ENCODE data around the gene CHMP1B.

Gene CHMP1B

DNA sequence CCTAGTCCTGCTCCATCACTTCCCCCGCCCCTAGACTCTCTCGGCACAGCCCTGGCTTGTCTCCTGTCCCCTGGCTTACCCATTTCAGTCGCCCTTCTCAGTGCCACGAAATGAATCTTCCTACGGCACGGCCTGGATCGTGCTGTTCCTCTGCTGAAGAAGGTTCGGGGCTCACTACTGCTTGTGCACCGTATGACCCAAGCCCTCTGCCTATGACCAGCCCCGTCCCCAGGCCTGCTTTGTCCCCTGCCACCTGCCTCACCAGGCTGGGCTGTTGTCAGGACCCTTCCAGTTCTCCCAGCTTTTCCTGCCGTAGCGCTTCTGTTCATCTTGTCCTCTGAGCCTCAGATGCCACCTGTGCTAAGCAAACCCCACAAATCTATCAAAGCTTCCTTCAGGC, 13.9 kb downstream of the CHMP1B start:
- Histone ChIP-seq H3K9me3 (ENCODE audit: low read length) (no peaks in the 10 kb centered on the region), H3K4me3 (ENCODE audit: low read length) (no peak overlapping the region), H3K36me3 (ENCODE audit: insufficient read depth, low read length) (no peaks in the 10 kb centered on the region), H3K27me3 (ENCODE audit: insufficient read depth, low read length) (no peaks in the 10 kb centered on the region), H2AFZ (ENCODE audit: low read depth, low read length) (no peak overlapping the region), H3K4me1 (ENCODE audit: insufficient read depth, low read length) (no peaks in the 10 kb centered on the region)

GRCh38 chr18:11866329-11866728, 15.1 kb downstream of the CHMP1B start:
- Histone ChIP-seq H3K27me3 (ENCODE audit: insufficient read depth, low read length) (no peaks in the 10 kb centered on the region), H3K9me3 (ENCODE audit: low read length) (no peaks in the 10 kb centered on the region), H3K4me1 (ENCODE audit: insufficient read depth, low read length) (no peaks in the 10 kb centered on the region)

DNA sequence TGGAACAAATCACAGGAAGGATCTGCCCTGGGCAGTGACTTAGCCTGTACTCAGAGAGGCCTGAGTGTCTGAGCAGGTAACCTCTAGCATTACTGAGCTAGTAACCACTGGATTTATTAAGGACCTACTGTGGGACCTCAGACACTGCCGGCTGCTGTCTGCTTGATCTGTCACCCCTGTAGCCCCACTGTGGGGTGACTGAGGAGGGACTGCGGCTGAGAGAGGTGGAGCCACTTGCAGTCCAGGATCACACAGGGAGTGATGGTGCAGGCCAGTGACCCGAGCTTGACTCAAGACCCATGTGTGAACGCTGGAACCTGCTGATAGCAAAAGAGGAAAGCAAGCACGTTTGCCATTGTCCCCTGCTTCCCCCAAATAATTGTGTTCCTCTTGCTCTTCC, 15.6 kb downstream of the CHMP1B start:
- H3K4me3 ChIP-seq (ENCODE audit: low read length), result no peak overlapping the region
- no peaks in the 10 kb centered on the region for H3K4me1 ChIP-seq (ENCODE audit: insufficient read depth, low read length)
- H2AFZ ChIP-seq (ENCODE audit: low read depth, low read length), result no peak overlapping the region
- H3K27me3 ChIP-seq (ENCODE audit: insufficient read depth, low read length), result no peaks in the 10 kb centered on the region
- no peaks in the 10 kb centered on the region for H3K36me3 ChIP-seq (ENCODE audit: insufficient read depth, low read length)
- H3K9me3 ChIP-seq (ENCODE audit: low read length), result no peaks in the 10 kb centered on the region

More at GRCh38 chr18:11866329-11866728, 15.1 kb downstream of the CHMP1B start:
- Histone ChIP-seq H3K4me3 (ENCODE audit: low read length) (no peak overlapping the region), H2AFZ (ENCODE audit: low read depth, low read length) (no peak overlapping the region), H3K36me3 (ENCODE audit: insufficient read depth, low read length) (no peaks in the 10 kb centered on the region)

GRCh38 chr18:11868230-11868629, 17.0 kb downstream of the CHMP1B start:
- H3K9me3 ChIP-seq (ENCODE audit: low read length), result no peaks in the 10 kb centered on the region
- H3K4me3 ChIP-seq (ENCODE audit: low read length), result no peak overlapping the region
- H2AFZ ChIP-seq (ENCODE audit: low read depth, low read length), result no peak overlapping the region
- no peaks in the 10 kb centered on the region for H3K36me3 ChIP-seq (ENCODE audit: insufficient read depth, low read length)
- H3K4me1 ChIP-seq (ENCODE audit: insufficient read depth, low read length), result no peaks in the 10 kb centered on the region
- H3K27me3 ChIP-seq (ENCODE audit: insufficient read depth, low read length), result no peaks in the 10 kb centered on the region

- Histone ChIP-seq H2AFZ (ENCODE audit: low read depth, low read length) (no peak overlapping the region), H3K27me3 (ENCODE audit: insufficient read depth, low read length) (no peaks in the 10 kb centered on the region), H3K9me3 (ENCODE audit: low read length) (peaks cover 2% of the 10 kb centered on the region), H3K36me3 (ENCODE audit: insufficient read depth, low read length) (no peaks in the 10 kb centered on the region), H3K4me3 (ENCODE audit: low read length) (no peak overlapping the region), H3K4me1 (ENCODE audit: insufficient read depth, low read length) (no peaks in the 10 kb centered on the region)
Observed at GRCh38 chr18:11871501-11871900, 20.3 kb downstream of the CHMP1B start.

GRCh38 chr18:11872479-11873136, 21.4 kb downstream of the CHMP1B start:
- Histone ChIP-seq H3K4me1 (ENCODE audit: insufficient read depth, low read length) (no peaks in the 10 kb centered on the region), H3K36me3 (ENCODE audit: insufficient read depth, low read length) (no peaks in the 10 kb centered on the region), H3K27me3 (ENCODE audit: insufficient read depth, low read length) (no peaks in the 10 kb centered on the region), H3K4me3 (ENCODE audit: low read length) (no peak overlapping the region), H3K9me3 (ENCODE audit: low read length) (peaks cover 2% of the 10 kb centered on the region), H2AFZ (ENCODE audit: low read depth, low read length) (no peak overlapping the region)

DNA sequence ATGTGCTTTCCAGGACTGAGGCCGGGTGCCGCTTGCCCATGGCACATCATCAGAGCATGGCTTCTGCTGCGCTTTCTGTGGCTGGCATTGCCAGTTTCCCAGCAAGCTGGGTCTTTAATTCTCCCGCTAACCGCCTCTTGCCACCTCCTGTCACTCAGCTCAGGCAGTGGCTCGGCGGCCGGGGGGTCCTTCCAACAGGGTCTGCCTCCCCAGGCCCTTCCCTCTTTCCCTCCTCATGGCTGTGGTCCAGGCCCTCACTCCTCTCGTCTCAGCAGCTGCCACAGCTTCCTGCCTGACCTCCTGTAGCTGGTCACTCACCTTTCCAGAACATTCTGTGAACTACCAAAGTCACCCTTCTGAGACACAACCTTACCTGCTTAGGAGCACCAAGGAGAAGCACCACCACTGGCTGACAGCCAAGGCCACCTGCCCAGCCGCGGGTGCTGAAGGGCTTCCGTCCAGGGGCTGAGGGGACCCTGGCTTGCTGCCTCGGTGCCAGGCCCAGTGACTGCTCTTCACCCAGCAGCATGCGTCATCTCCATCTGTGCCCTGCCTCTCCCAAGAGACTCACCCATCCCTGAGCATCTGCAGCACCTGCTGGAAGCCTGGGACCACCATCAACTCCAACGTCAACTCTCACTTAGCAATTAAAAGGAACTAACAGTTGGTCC, 22.6 kb downstream of the CHMP1B start:
- no peak overlapping the region for H2AFZ ChIP-seq (ENCODE audit: low read depth, low read length)

GRCh38 chr18:11874676-11875075, 23.5 kb downstream of the CHMP1B start:
- no peaks in the 10 kb centered on the region for H3K27me3 ChIP-seq (ENCODE audit: insufficient read depth, low read length)
- peaks cover 2% of the 10 kb centered on the region for H3K9me3 ChIP-seq (ENCODE audit: low read length)
- H3K36me3 ChIP-seq (ENCODE audit: insufficient read depth, low read length), result no peaks in the 10 kb centered on the region
- H2AFZ ChIP-seq (ENCODE audit: low read depth, low read length), result no peak overlapping the region
- no peaks in the 10 kb centered on the region for H3K4me1 ChIP-seq (ENCODE audit: insufficient read depth, low read length)
- H3K4me3 ChIP-seq (ENCODE audit: low read length), result no peak overlapping the region

More for the DNA sequence above, 22.6 kb downstream of the CHMP1B start:
- no peak overlapping the region for H3K4me3 ChIP-seq (ENCODE audit: low read length)
- no peaks in the 10 kb centered on the region for H3K4me1 ChIP-seq (ENCODE audit: insufficient read depth, low read length)
- H3K27me3 ChIP-seq (ENCODE audit: insufficient read depth, low read length), result no peaks in the 10 kb centered on the region
- peaks cover 2% of the 10 kb centered on the region for H3K9me3 ChIP-seq (ENCODE audit: low read length)
- no peaks in the 10 kb centered on the region for H3K36me3 ChIP-seq (ENCODE audit: insufficient read depth, low read length)

- H2AFZ ChIP-seq (ENCODE audit: low read depth, low read length), result no peak overlapping the region
- no peaks in the 10 kb centered on the region for H3K36me3 ChIP-seq (ENCODE audit: insufficient read depth, low read length)
- H3K4me1 ChIP-seq (ENCODE audit: insufficient read depth, low read length), result no peaks in the 10 kb centered on the region
- no peaks in the 10 kb centered on the region for H3K27me3 ChIP-seq (ENCODE audit: insufficient read depth, low read length)
- H3K9me3 ChIP-seq (ENCODE audit: low read length), result peaks cover 2% of the 10 kb centered on the region
- H3K4me3 ChIP-seq (ENCODE audit: low read length), result no peak overlapping the region
Observed at GRCh38 chr18:11877497-11878135, 26.4 kb downstream of the CHMP1B start.

- no peaks in the 10 kb centered on the region for H3K36me3 ChIP-seq (ENCODE audit: insufficient read depth, low read length)
Observed at GRCh38 chr18:11880586-11881304, 29.5 kb downstream of the CHMP1B start.

DNA sequence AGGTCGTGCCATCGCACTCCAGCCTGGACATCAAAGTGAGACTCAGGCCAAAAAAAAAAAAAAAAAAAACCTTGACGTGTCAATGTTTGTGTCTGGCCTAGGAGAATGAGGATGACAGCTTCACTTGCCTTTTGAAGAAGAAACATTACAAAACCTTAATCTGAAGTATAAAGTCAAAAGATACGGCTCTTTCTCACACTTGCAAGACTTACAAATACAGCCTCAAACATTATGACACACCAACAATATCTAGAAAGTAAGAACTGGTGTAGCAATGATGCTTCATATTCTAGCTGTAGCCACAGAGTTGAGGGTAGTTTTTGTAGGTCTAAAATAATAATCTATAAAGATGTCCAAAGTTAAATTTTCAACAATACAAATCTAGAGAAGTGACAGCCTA, 31.4 kb downstream of the CHMP1B start:
- Histone ChIP-seq H3K9me3 (ENCODE audit: low read length) (no peaks in the 10 kb centered on the region), H3K36me3 (ENCODE audit: insufficient read depth, low read length) (peaks cover 8% of the 10 kb centered on the region), H3K27me3 (ENCODE audit: insufficient read depth, low read length) (no peaks in the 10 kb centered on the region), H3K4me3 (ENCODE audit: low read length) (no peak overlapping the region), H3K4me1 (ENCODE audit: insufficient read depth, low read length) (no peaks in the 10 kb centered on the region), H2AFZ (ENCODE audit: low read depth, low read length) (no peak overlapping the region)

More at GRCh38 chr18:11880586-11881304, 29.5 kb downstream of the CHMP1B start:
- no peaks in the 10 kb centered on the region for H3K9me3 ChIP-seq (ENCODE audit: low read length)
- no peaks in the 10 kb centered on the region for H3K4me1 ChIP-seq (ENCODE audit: insufficient read depth, low read length)
- H3K27me3 ChIP-seq (ENCODE audit: insufficient read depth, low read length), result no peaks in the 10 kb centered on the region
- no peak overlapping the region for H3K4me3 ChIP-seq (ENCODE audit: low read length)
- no peak overlapping the region for H2AFZ ChIP-seq (ENCODE audit: low read depth, low read length)

- H3K36me3 ChIP-seq (ENCODE audit: insufficient read depth, low read length), result peaks cover 8% of the 10 kb centered on the region
- no peaks in the 10 kb centered on the region for H3K27me3 ChIP-seq (ENCODE audit: insufficient read depth, low read length)
- no peaks in the 10 kb centered on the region for H3K4me1 ChIP-seq (ENCODE audit: insufficient read depth, low read length)
- H3K4me3 ChIP-seq (ENCODE audit: low read length), result no peak overlapping the region
- no peaks in the 10 kb centered on the region for H3K9me3 ChIP-seq (ENCODE audit: low read length)
- H2AFZ ChIP-seq (ENCODE audit: low read depth, low read length), result no peak overlapping the region
Observed at GRCh38 chr18:11883153-11883552, 31.9 kb downstream of the CHMP1B start.

Data from neuron (in vitro differentiated cells).